Keratinocyte (primary cell): Measurements from ENCODE around the gene ERGIC1. TPM values are rescaled to one million over a fixed set of nuclear protein-coding genes. Genes with fewer than 3 reads are reported as not detected.

Experiments used
- DNase-seq: peaks from one replicate; pipeline ENCODE4 v3.0.0-alpha.2; 2011; ENCODE audit warnings: low read depth, missing footprints, low spot score
- FAIRE-seq: peaks from 2 replicates; lab custom pipeline; 2011; peaks lifted over from hg19 to GRCh38; lab: Jason Lieb, UNC
- H2AFZ ChIP-seq: 2 replicates; pipeline ENCODE4 v1.6.0; 2012; ENCODE audit warnings: low read length, control low read depth, inconsistent platforms; ENCODE audit not compliant: control insufficient read depth
- H3K27ac ChIP-seq: 2 replicates; pipeline ENCODE4 v1.5.1; 2011; ENCODE audit warnings: low read length; ENCODE audit not compliant: control insufficient read depth, insufficient read depth
- H3K27me3 ChIP-seq: 3 replicates; pipeline ENCODE4 v1.6.0; 2011; ENCODE audit warnings: low read length; ENCODE audit not compliant: control insufficient read depth, insufficient read depth; ENCODE audit errors: extremely low read depth
- H3K36me3 ChIP-seq, 2 experiments: 2 replicates in 1 of 2; 3 replicates in 1 of 2; pipeline ENCODE4 v1.5.1; 2011; ENCODE audit warnings: low read length in 2 of 2, mild to moderate bottlenecking in 1 of 2; ENCODE audit not compliant: control insufficient read depth in 2 of 2, insufficient read depth in 2 of 2; ENCODE audit errors: extremely low read depth in 1 of 2
- H3K4me1 ChIP-seq: 3 replicates; pipeline ENCODE4 v1.5.1; 2011; ENCODE audit warnings: low read length; ENCODE audit not compliant: control insufficient read depth, insufficient read depth; ENCODE audit errors: extremely low read depth
- H3K4me2 ChIP-seq: 3 replicates; pipeline ENCODE4 v1.6.0; 2011; ENCODE audit warnings: low read depth, low read length; ENCODE audit not compliant: control insufficient read depth, insufficient read depth; ENCODE audit errors: extremely low read depth
- H3K4me3 ChIP-seq, 3 experiments: fragments of 200-600 bp in 1 of 3; sonication (generic) in 1 of 3; 2 replicates in 2 of 3; 3 replicates in 1 of 3; pipeline ENCODE4 v1.5.1; 2011 to 2016; ENCODE audit warnings: low read length in 3 of 3, mild to moderate bottlenecking in 3 of 3, control low read depth in 2 of 3, inconsistent platforms in 1 of 3, low read depth in 1 of 3, mixed read lengths in 1 of 3, mixed run types in 1 of 3, moderate library complexity in 1 of 3; ENCODE audit not compliant: control insufficient read depth in 2 of 3, insufficient read depth in 2 of 3; ENCODE audit errors: extremely low read depth in 1 of 3
- H3K79me2 ChIP-seq: 2 replicates; pipeline ENCODE4 v1.6.0; 2012; ENCODE audit warnings: low read length; ENCODE audit not compliant: control insufficient read depth, insufficient read depth
- H3K9ac ChIP-seq: 3 replicates; pipeline ENCODE4 v1.6.0; 2011; ENCODE audit warnings: low read length; ENCODE audit not compliant: control insufficient read depth, insufficient read depth; ENCODE audit errors: extremely low read depth
- H3K9me1 ChIP-seq: 3 replicates; pipeline ENCODE4 v1.6.0; 2011; ENCODE audit warnings: low read length; ENCODE audit not compliant: control insufficient read depth, insufficient read depth; ENCODE audit errors: extremely low read depth
- H3K9me3 ChIP-seq: 2 replicates; pipeline ENCODE4 v1.5.1; 2012; ENCODE audit warnings: low read depth, low read length; ENCODE audit not compliant: control insufficient read depth
- H4K20me1 ChIP-seq: 3 replicates; pipeline ENCODE4 v1.6.0; 2011; ENCODE audit warnings: low read length; ENCODE audit not compliant: control insufficient read depth, insufficient read depth; ENCODE audit errors: extremely low read depth
- CTCF ChIP-seq, 3 experiments: IDR thresholded peaks in 1 of 3; conservative IDR thresholded peaks in 1 of 3; optimal IDR thresholded peaks in 1 of 3; 2 replicates in 2 of 3; 3 replicates in 1 of 3; pipeline versions ENCODE3 to v1.5.1; 2011; ENCODE audit warnings: low read length in 3 of 3, mild to moderate bottlenecking in 3 of 3, moderate library complexity in 2 of 3, control low read depth in 1 of 3, inconsistent platforms in 1 of 3; ENCODE audit not compliant: insufficient read depth in 2 of 3; ENCODE audit errors: extremely low read depth in 1 of 3
- EZH2 ChIP-seq: IDR thresholded peaks from one replicate; pipeline ENCODE4 v1.6.1; 2012; ENCODE audit warnings: inconsistent platforms, mild to moderate bottlenecking, low read length, moderate library complexity
- dilution Hi-C: fragments of 300-500 bp; cut with MboI; formaldehyde crosslinking; loops from one replicate; pipeline ENCODE4 v1.7.0; 2020; ENCODE audit warnings: low sequenced_read_pairs; ENCODE audit not compliant: extremely low pct_ligation_motif_present
- polyA plus RNA-seq, 5 experiments: library from polyadenylated mRNA; depleted of rRNA in 3 of 5; stranded (reverse) in 3 of 5; stranded (forward) in 1 of 5; unstranded in 1 of 5; fragments of >200 nt; gene quantifications; 1 replicate in 1 of 5; 2 replicates in 3 of 5; 3 replicates in 1 of 5; pipeline versions ENCODE4 v1.2.1 to v1.2.3, GENCODE V29; 2011 to 2012; ENCODE audit warnings: missing spikeins in 2 of 5, low read depth in 1 of 5, low replicate concordance in 1 of 5

The ERGIC1 gene
- polyA plus RNA-seq, 1 donor (not counting 4 experiments of a cell fraction or from before 2014, with no cell fraction given) = 93.4 TPM

GRCh38 chr5:172988276-172988675 is 154.2 kb downstream of the ERGIC1 start:
- dilution Hi-C loops = no loop called here
- no peaks in the 10 kb centered on the region for H4K20me1 ChIP-seq

DNA sequence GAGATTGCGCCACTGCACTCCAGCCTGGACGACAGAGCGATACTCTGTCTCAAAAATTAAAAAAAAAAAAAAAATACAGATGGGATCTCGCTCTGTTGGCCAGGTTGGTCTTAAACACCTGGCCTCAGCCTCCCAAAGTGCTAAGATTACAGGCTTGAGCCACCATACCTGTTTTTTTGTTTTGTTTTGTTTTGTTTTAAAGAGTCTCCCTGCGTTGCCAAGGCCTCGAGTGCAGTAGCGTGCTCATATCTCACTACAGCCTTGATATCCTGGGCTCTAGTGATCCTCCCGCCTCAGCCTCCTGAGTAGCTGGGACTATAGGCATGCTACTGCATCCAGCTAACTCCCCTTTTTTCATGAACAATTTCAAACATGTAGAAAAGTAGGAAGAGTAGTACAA is 156.7 kb downstream of the ERGIC1 start:
- H3K36me3 ChIP-seq = peaks cover 10 to 17% of the 10 kb centered on the region in 2 experiments
- DNase-seq (no peak), FAIRE-seq (no peak)
- no peaks in the 10 kb centered on the region for H3K9me3 ChIP-seq
- no peaks in the 10 kb centered on the region for H3K9me1 ChIP-seq
- H4K20me1 ChIP-seq = no peaks in the 10 kb centered on the region
- no peak for TF ChIP-seq CTCF (optimal IDR thresholded peaks at IDR 0.05 in 1 of 3, IDR thresholded peaks at IDR 0.05 in 1 of 3, conservative IDR thresholded peaks at IDR 0.05 in 1 of 3; ENCODE audit: extremely low read depth in 1 of 3, insufficient read depth in 2 of 3, low read length in 3 of 3)
- TF ChIP-seq EZH2 = no peak
- no peak overlapping the region for H3K27ac ChIP-seq
- no peak overlapping the region for H3K9ac ChIP-seq
- dilution Hi-C loops = no loop called here
- H3K79me2 ChIP-seq = peaks cover 69% of the 10 kb centered on the region
- H3K4me1 ChIP-seq = peaks cover 1% of the 10 kb centered on the region
- no peaks in the 10 kb centered on the region for H3K27me3 ChIP-seq
- no peak overlapping the region for H3K4me2 ChIP-seq
- H3K4me3 ChIP-seq = no peak overlapping the region
- H2AFZ ChIP-seq = no peak overlapping the region

More at GRCh38 chr5:172988276-172988675, 154.2 kb downstream of the ERGIC1 start:
- Histone ChIP-seq H3K4me1 (peaks cover 7% of the 10 kb centered on the region), H3K27me3 (no peaks in the 10 kb centered on the region), H3K9me1 (no peaks in the 10 kb centered on the region), H3K9ac (no peak overlapping the region), H3K9me3 (no peaks in the 10 kb centered on the region), H3K27ac (no peak overlapping the region), H3K36me3 (peaks cover 6 to 7% of the 10 kb centered on the region in 2 experiments), H2AFZ (no peak overlapping the region), H3K79me2 (peaks cover 70% of the 10 kb centered on the region), H3K4me3 (no peak overlapping the region), H3K4me2 (no peak overlapping the region)
- no peak for DNase-seq
- TF ChIP-seq EZH2 (no peak), CTCF (optimal IDR thresholded peaks at IDR 0.05 in 1 of 3, IDR thresholded peaks at IDR 0.05 in 1 of 3, conservative IDR thresholded peaks at IDR 0.05 in 1 of 3; ENCODE audit: extremely low read depth in 1 of 3, insufficient read depth in 2 of 3, low read length in 3 of 3) (no peak)
- FAIRE-seq = no peak
